HL-60 (cell line): ENCODE measurements around the gene PTDSS2.

ENCODE experiments used
- DNase-seq, 2 experiments: peaks; one replicate each; pipeline ENCODE4 v3.0.0-alpha.2; 2010 to 2020; ENCODE audit warnings: low read depth in 1 of 2, low spot score in 1 of 2
- H3K27ac ChIP-seq: fragments of 250-450 bp; sonication (Bioruptor Pico); replicated peaks from 2 replicates; pipeline ENCODE4 v1.5.1; 2020; ENCODE audit warnings: mild to moderate bottlenecking, moderate library complexity
- H3K27me3 ChIP-seq: fragments of 250-450 bp; sonication (Bioruptor Pico); 2 replicates; pipeline ENCODE4 v1.5.1; 2021; ENCODE audit warnings: mild to moderate bottlenecking, moderate library complexity; ENCODE audit not compliant: insufficient read depth, poor library complexity, severe bottlenecking
- H3K4me3 ChIP-seq: replicated peaks from 2 replicates; pipeline ENCODE4 v1.5.1; 2011; ENCODE audit warnings: mild to moderate bottlenecking, control low read depth, low read length; ENCODE audit not compliant: insufficient read depth
- CTCF ChIP-seq: IDR thresholded peaks from one replicate; pipeline ENCODE4 v1.5.1; 2011; ENCODE audit warnings: low read length, control low read depth, inconsistent platforms; ENCODE audit not compliant: insufficient read depth
- GABPA ChIP-seq: IDR thresholded peaks from 2 replicates; pipeline ENCODE4 v1.6.1; 2012; ENCODE audit warnings: low read depth
- POLR2AphosphoS5 ChIP-seq: IDR thresholded peaks from 2 replicates; pipeline ENCODE4 v1.6.1; 2012; ENCODE audit warnings: low read depth
- REST ChIP-seq: IDR thresholded peaks from 2 replicates; pipeline ENCODE4 v1.6.1; 2012; ENCODE audit warnings: low read depth; ENCODE audit not compliant: insufficient replicate concordance
- SPI1 ChIP-seq: IDR thresholded peaks from 2 replicates; pipeline ENCODE4 v1.6.1; 2012; ENCODE audit warnings: low read depth, mild to moderate bottlenecking, borderline replicate concordance

Gene PTDSS2

GRCh38 chr11:414318-414857 lies 35.7 kb upstream of the PTDSS2 start:
- Histone ChIP-seq H3K4me3 (peak overlapping the region; percentile 48), H3K27ac (peak overlapping the region; percentile 86), H3K27me3 (no peaks in the 10 kb centered on the region)
- no peak for TF ChIP-seq CTCF
- TF ChIP-seq POLR2AphosphoS5 = peak; percentile 87
- DNase-seq = peak; percentile 58 to 73

GRCh38 chr11:415640-416041 lies 34.4 kb upstream of the PTDSS2 start:
- TF ChIP-seq GABPA = no peak
- no peak for TF ChIP-seq SPI1
- TF ChIP-seq POLR2AphosphoS5 = no peak
- TF ChIP-seq REST = no peak
- no peak for TF ChIP-seq CTCF
- H3K27ac ChIP-seq = peak overlapping the region; percentile 86
- H3K27me3 ChIP-seq = no peaks in the 10 kb centered on the region
- H3K4me3 ChIP-seq = no peak overlapping the region; the same call in 1 of the 2 replicates
- no peak for DNase-seq

GRCh38 chr11:416051-416756 lies 33.9 kb upstream of the PTDSS2 start:
- Histone ChIP-seq H3K27ac (peak overlapping the region; percentile 86), H3K4me3 (peak overlapping the region; percentile 44), H3K27me3 (no peaks in the 10 kb centered on the region)
- no peak for DNase-seq
- no peak for TF ChIP-seq POLR2AphosphoS5
- TF ChIP-seq REST = no peak
- TF ChIP-seq CTCF = no peak
- TF ChIP-seq SPI1 = no peak
- TF ChIP-seq GABPA = no peak
